ENCODE measurements around the gene SLFNL1. TPM values are rescaled to one million over a fixed set of nuclear protein-coding genes. Genes with fewer than 3 reads are reported as not detected.

Gene SLFNL1
- total and polyA plus RNA-seq, 2 donors (not counting 1 experiment from before 2014, with no cell fraction given): 0.18 to 1.2 TPM

DNA sequence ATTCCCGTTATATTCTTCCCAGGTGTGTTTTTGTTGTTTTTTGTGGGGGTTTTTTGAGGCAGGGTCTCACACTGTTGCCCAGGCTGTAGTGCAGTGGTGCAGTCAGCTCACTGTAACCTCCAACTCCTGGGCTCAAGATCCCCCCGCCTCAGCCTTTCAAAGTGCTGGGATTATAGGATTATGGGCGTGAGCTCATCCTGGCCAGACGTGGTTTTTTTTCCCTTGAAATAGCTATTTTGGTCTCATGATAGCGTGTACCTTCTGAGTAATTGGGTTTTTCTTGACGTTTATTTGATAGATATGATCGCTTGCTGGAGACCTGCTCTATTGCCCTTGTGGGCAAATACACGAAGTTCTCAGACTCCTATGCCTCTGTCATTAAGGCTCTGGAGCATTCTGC, 24.4 kb downstream of the SLFNL1 start:
- DNase-seq (no peak), ATAC-seq (ENCODE audit: low read depth) (no peak)
- H3K4me2 ChIP-seq (replicated peaks; ENCODE audit: low read depth, low read length, poor library complexity, severe bottlenecking): no peak overlapping the region
- no peaks in the 10 kb centered on the region for H3K27me3 Mint-ChIP-seq
- no peaks in the 10 kb centered on the region for H3K79me2 ChIP-seq (ENCODE audit: control insufficient read depth, insufficient read depth, low read length)
- H3K9me3 Mint-ChIP-seq (ENCODE audit: insufficient read depth): no peaks in the 10 kb centered on the region
- H2AFZ ChIP-seq (ENCODE audit: insufficient read depth, low read depth, low read length, poor library complexity, severe bottlenecking): no peak overlapping the region
- no peak overlapping the region for H3K4me3 Mint-ChIP-seq
- H3K9me3 ChIP-seq (ENCODE audit: control extremely low read depth in 1 of 3, control insufficient read depth in 2 of 3, insufficient read depth in 1 of 3, low read length in 2 of 3): no peaks in the 10 kb centered on the region
- H3K4me3 ChIP-seq (ENCODE audit: control extremely low read depth in 1 of 5, extremely low read depth in 1 of 5, insufficient read depth in 1 of 5, low read depth in 2 of 5, low read length in 4 of 5): no peak overlapping the region
- WGBS (ENCODE audit: insufficient coverage): 97% methylated on average over 7 of the region's 8 CpGs
- H3K9ac ChIP-seq (ENCODE audit: low read length): no peak overlapping the region
- no peak overlapping the region for H3K27ac ChIP-seq (ENCODE audit: low read length in 2 of 2)
- no peaks in the 10 kb centered on the region for H4K20me1 ChIP-seq (ENCODE audit: control insufficient read depth, insufficient read depth, low read length, poor library complexity, severe bottlenecking)
- no peak overlapping the region for H3K27ac Mint-ChIP-seq
- H3K4me1 Mint-ChIP-seq: peaks cover 3% of the 10 kb centered on the region
- ChIA-PET POLR2A (no interaction called here), CTCF (interaction anchor here (0.6 kb wide), 1 partner anchor 431 kb away, joined by 3 read pairs; no protein-coding TSS in a partner anchor)
- H3K4me1 ChIP-seq (ENCODE audit: control insufficient read depth in 2 of 2, insufficient read depth in 2 of 2, low read length in 2 of 2): no peaks in the 10 kb centered on the region
- intact Hi-C loops (cut with micrococcal nuclease): no loop called here
- TF ChIP-seq CTCF (IDR thresholded peaks at IDR 0.05): no peak
- no peak for TF ChIP-seq EZH2 (IDR thresholded peaks at IDR 0.05; ENCODE audit: borderline replicate concordance, insufficient read depth, low read depth, low read length, poor library complexity, severe bottlenecking)
- H3K27me3 ChIP-seq (replicated peaks in 1 of 4; ENCODE audit: control extremely low read depth in 1 of 4, control insufficient read depth in 3 of 4, insufficient read depth in 4 of 4, low read length in 3 of 4): no peaks in the 10 kb centered on the region
- peaks cover 0 to 75% of the 10 kb centered on the region in 2 experiments for H3K36me3 ChIP-seq (replicated peaks in 1 of 2; ENCODE audit: control extremely low read depth in 1 of 2, control insufficient read depth in 1 of 2, extremely low read depth in 1 of 2, insufficient read depth in 2 of 2, low read length in 1 of 2)

GRCh38 chr1:40989066-40989465, 32.5 kb downstream of the SLFNL1 start:
- ChIA-PET CTCF (no interaction called here), POLR2A (no interaction called here)
- DNase-seq: no peak
- Histone ChIP-seq H3K27ac (ENCODE audit: low read length in 2 of 2) (no peak overlapping the region), H3K4me3 (ENCODE audit: control extremely low read depth in 1 of 5, extremely low read depth in 1 of 5, insufficient read depth in 1 of 5, low read depth in 2 of 5, low read length in 4 of 5) (no peak overlapping the region), H3K27me3 (replicated peaks in 1 of 4; ENCODE audit: control extremely low read depth in 1 of 4, control insufficient read depth in 3 of 4, insufficient read depth in 4 of 4, low read length in 3 of 4) (no peaks in the 10 kb centered on the region), H3K9ac (ENCODE audit: low read length) (no peak overlapping the region), H3K9me3 (ENCODE audit: control extremely low read depth in 1 of 3, control insufficient read depth in 2 of 3, insufficient read depth in 1 of 3, low read length in 2 of 3) (no peaks in the 10 kb centered on the region), H3K79me2 (ENCODE audit: control insufficient read depth, insufficient read depth, low read length) (peaks cover 12% of the 10 kb centered on the region), H3K4me2 (replicated peaks; ENCODE audit: low read depth, low read length, poor library complexity, severe bottlenecking) (no peak overlapping the region), H3K4me1 (ENCODE audit: control insufficient read depth in 2 of 2, insufficient read depth in 2 of 2, low read length in 2 of 2) (no peaks in the 10 kb centered on the region), H2AFZ (ENCODE audit: insufficient read depth, low read depth, low read length, poor library complexity, severe bottlenecking) (no peak overlapping the region), H4K20me1 (ENCODE audit: control insufficient read depth, insufficient read depth, low read length, poor library complexity, severe bottlenecking) (no peaks in the 10 kb centered on the region), H3K36me3 (replicated peaks in 1 of 2; ENCODE audit: control extremely low read depth in 1 of 2, control insufficient read depth in 1 of 2, extremely low read depth in 1 of 2, insufficient read depth in 2 of 2, low read length in 1 of 2) (peaks cover 3 to 85% of the 10 kb centered on the region in 2 experiments)
- intact Hi-C loops (cut with micrococcal nuclease): no loop called here
- Mint-ChIP-seq H3K4me1 (no peaks in the 10 kb centered on the region), H3K4me3 (no peak overlapping the region), H3K9me3 (ENCODE audit: insufficient read depth) (no peaks in the 10 kb centered on the region), H3K27me3 (no peaks in the 10 kb centered on the region), H3K27ac (no peak overlapping the region)
- no peak for TF ChIP-seq CTCF (IDR thresholded peaks at IDR 0.05)
- TF ChIP-seq EZH2 (IDR thresholded peaks at IDR 0.05; ENCODE audit: borderline replicate concordance, insufficient read depth, low read depth, low read length, poor library complexity, severe bottlenecking): no peak
- no peak for ATAC-seq (ENCODE audit: low read depth)
- 100% methylated on average over 2 of the region's 5 CpGs for WGBS (ENCODE audit: insufficient coverage)

Measured in B cell (primary cell).